Middle frontal gyrus (tissue), 1 donor: ENCODE results near the gene PTPRJ.

ENCODE experiments used
- DNase-seq: peaks from one replicate; pipeline ENCODE4 v3.0.0-alpha.2; 2015; ENCODE audit warnings: low spot score; ENCODE audit errors: extremely low spot score

The PTPRJ gene

DNA sequence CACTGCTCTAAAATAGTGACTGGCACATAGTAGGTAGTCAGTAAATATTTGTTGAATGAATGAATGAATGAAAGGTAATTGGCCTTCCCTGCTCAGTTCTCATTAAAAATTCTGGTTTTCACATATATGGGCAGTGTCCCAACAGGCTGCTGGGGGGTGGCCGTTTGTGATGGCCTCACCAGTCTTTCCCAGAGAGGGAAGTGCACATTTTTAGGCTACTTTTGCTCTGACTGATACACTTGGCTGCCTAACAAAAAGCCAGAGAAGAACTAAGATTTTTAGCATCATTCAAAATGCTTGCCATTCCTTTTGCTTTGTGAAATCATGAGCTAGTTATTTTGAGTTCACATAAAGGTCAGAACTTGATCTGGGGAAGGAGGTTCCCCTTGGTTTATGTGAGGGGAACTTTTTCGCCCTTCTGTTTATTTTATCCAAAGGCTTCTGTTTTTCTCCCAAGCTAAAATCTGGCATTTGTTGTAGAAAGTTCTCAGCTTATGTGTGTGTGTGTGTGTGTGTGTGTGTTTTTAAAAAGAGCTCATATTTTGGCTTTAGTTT lies 83.1 kb downstream of the PTPRJ start:
- DNase-seq: no peak

DNA sequence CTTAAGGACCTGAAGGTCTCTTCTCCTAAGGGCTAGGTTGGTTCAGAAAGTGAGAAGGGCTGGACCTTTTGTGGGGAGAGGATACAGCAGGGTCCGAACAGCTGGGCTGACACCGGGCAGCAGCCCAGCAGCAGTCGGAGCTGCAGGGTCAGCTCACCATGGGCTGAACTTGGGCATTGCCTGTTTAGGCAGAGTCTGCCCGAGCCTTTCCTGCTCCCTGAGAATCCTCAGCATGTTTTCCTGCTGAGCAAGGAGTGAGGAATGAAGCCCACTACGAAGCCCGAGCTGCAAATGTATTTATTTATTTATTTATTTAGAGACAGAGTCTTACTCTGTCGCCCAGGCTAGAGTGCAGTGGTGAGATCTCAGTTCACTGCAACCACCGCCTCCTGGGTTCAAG lies 83.9 kb downstream of the PTPRJ start:
- DNase-seq: no peak

DNA sequence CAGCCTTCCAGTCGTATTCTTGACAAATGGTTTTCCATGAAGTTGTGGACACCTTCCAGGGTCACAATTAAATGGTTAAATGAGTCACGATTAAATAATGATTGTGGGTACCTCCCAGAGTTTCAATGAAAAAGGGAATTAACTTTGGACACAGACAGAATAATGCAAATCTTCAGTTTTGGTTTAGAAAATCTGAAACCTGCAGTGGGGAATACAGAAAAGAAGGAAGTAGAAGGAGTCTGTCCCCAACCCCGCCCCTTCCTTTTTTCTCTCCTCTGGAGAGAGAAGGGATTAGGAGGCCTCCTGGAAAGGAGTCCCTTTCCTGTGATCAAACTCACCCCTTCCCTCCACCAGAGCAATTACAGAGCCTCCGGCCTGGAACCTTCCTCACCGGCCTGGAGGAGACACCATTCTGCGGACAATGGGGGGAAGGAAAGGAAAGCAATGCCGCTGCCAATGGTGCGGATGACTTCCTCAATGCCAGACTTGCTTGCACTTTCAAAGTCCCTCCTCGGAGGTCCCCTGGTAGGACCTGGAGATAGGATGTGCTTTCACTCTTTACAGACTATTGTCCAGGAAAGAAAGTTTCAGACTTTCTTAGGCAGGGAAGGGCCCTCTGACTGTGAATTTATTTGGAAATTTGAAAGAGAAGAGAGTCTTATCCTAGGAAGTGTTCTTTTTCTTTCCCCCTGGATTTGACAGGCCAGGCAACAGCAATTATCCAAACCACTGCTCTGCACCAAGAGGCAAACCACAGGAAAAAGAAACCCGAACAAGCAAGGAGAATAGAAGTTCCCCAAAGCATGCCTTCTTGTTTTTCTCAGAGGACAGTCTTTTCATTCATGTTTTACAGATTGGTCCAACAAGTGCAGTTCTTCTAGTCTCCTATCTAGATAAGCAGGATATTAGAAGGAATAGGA lies 86.8 kb downstream of the PTPRJ start:
- DNase-seq: no peak

GRCh38 chr11:48073031-48073861 lies 92.9 kb downstream of the PTPRJ start:
- no peak for DNase-seq

DNA sequence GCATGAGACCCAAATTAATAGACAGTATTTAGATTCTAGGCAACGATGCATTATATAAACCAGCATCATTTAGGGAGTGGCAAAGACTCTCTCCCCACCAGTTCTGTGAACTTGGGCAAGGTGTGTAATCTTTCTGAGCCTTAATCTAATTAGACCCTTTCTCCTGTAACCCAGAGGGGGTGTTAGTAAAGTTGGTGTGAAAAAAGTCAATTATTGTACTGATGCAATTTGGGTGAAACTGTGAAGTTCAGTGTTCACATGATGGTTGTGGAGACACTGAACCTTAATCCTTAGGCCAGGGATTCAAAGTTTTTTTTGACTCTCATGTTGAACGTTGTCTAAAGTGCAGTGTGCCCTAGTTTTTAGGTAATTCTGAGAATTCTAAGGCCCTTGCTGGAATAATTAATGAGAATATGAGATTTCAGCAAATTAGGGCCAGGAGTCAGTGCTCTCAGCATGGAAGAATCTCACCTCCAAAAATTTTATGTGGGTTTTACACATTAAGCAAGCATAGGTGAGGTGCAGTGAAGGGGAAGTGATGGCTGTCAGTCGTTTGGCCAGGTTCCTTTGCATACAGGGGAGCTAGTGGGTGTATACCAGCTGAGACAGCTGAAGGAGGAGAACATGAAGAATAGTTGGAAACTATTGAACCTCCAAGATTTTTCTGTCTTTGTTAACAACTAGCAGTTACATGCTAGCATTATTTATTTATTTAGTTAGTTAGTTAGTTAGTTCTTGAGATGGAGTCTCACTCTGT lies 94.2 kb downstream of the PTPRJ start:
- no peak for DNase-seq

DNA sequence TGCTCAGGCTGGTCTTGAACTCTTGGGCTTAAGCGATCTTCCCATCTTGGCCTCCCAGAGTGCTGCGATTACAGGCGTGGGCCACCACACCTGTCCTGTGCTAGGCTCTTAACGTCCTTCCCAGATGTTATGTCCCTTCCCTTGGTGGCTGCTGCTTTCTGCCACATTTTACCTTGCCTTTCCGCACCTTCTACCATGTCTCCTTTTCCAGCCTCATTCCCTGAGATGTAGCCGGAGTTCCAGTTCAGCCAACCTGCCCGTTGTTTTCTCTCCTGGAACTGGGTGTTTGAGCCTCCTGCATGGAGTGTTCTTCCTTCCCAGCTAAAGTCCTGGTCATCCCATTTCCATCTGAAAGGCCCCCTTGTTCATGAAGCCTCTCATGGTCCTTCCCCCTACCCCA lies 95.3 kb downstream of the PTPRJ start:
- no peak for DNase-seq

DNA sequence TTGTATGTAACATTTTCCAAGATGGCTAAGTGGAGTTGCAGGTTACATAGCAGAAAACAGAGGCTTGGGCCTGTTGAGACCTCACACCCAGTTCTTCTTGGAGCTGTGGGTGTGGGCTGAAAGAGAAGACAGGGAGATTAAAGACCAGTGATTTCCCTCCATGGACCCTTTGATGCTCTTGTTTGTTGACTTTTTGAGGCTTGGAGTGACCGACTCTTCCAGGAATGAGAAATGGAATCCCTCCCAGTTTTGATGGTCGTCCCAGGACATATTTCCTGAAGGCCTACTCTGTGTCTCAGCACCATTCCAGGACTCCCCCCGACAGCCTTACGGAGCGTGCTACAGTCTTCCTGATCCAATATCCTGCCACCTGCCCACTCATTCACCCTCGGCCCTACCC lies 96.9 kb downstream of the PTPRJ start:
- DNase-seq: no peak

DNA sequence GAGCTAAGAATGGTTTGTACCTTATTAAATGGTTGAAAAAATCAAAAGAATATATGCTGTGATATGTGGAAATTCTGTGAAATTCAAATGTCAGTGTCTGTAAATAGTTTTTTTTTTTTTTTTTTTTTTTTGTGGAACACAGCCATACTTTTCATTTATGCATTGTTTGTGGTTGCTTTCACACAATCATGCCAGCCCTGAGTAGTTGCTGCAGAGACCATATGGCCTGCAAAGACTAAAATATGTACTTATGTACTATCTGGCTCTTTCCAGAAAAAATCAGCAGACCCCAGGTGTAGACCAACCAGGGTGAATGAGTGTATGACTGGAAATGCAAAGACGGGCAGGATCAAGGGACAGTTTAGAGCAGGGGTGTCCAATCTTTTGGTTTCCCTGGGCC lies 98.3 kb downstream of the PTPRJ start:
- DNase-seq: no peak

GRCh38 chr11:48079596-48079995 lies 99.2 kb downstream of the PTPRJ start:
- DNase-seq: no peak

DNA sequence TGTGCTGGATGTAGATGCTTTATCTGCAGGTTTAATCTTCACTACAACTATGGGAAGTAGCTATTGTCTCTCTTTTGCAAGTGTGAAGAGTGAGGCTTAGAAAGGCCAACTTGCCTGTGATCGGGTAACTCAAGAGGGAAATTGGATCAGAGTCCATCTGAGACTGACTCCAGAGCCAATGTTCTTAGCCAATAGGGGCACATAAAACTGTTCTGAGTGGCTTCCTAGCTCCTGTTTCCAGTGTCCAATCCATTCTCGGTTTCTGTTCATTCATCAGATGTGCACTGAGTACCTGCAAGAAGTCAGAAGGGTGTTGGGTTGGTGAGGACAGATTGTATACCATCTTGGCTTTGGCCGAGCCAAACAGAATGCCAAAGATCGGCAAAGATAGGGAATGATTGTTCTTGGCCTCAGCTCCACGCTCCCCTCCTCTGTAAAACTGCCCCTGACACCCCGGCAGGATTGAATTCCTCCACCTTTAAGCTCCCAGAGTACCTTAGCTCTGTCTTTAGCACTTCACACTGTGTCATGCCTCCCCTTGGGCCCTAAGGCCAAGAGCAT lies 100.0 kb downstream of the PTPRJ start:
- DNase-seq: no peak

- DNase-seq: peak; percentile 62
These were observed 101.0 kb downstream of the PTPRJ start for GRCh38 chr11:48081151-48082010.

- DNase-seq: no peak
These were observed 102.4 kb downstream of the PTPRJ start for GRCh38 chr11:48082771-48083170.

GRCh38 chr11:48083421-48083820 lies 103.1 kb downstream of the PTPRJ start:
- no peak for DNase-seq

- no peak for DNase-seq
These were observed 105.3 kb downstream of the PTPRJ start for GRCh38 chr11:48085688-48086087.

- DNase-seq: no peak
These were observed 107.1 kb downstream of the PTPRJ start for GRCh38 chr11:48087422-48087821.

GRCh38 chr11:48087974-48088681 lies 107.8 kb downstream of the PTPRJ start:
- no peak for DNase-seq

GRCh38 chr11:48088682-48089050 lies 108.3 kb downstream of the PTPRJ start:
- DNase-seq: no peak

GRCh38 chr11:48090174-48090573 lies 109.8 kb downstream of the PTPRJ start:
- no peak for DNase-seq

DNA sequence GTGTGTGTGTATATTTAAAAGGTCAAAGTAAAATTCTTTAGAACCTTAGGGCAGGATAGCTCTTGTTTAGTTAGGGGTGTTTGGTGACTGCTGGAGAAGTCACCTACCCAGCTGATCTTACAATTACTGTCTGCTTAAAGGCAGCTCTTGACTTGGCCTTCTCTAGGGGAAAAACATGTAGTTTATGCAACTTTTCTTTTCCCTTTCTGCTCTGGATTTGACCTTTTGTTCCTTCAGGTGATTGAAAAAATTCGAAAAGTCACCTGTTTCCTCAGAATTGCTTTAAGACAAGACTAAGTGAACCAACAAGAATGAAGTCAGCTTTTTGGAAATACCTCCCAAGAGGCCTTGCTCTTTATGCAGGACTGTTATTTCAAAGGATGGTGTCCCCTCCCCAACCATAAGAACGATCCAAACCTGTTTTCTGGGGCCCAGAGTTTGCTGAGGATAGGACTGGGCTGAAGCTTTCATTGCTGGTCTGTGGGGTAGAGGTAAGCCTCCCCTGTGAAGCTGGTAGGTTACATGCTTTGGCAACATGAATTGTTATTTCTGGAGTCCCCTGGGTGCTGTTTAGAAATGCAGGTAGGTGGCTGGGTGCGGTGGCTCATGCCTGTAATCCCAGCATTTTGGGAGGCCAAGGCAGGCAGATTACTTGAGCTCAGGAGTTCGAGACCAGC lies 111.2 kb downstream of the PTPRJ start:
- DNase-seq: no peak
